ENCODE data around the gene CPZ. TPM values are rescaled to one million over a fixed set of nuclear protein-coding genes. Genes with fewer than 3 reads are reported as not detected.

Gene CPZ
- total RNA-seq, 1 donor from 2014 or later: 32.8 TPM

- Mint-ChIP-seq H3K36me3 (no peaks in the 10 kb centered on the region), H3K9me3 (no peaks in the 10 kb centered on the region), H3K27me3 (ENCODE audit: low read depth) (no peaks in the 10 kb centered on the region), H3K4me3 (no peak overlapping the region), H3K27ac (no peak overlapping the region), H3K4me1 (peaks cover 9% of the 10 kb centered on the region)
- DNase-seq (ENCODE audit: low spot score in 2 of 2, unreplicated experiment in 2 of 2): no peak
- TF ChIP-seq CTCF (IDR thresholded peaks at IDR 0.05; ENCODE audit: unreplicated experiment): no peak
Observed at GRCh38 chr4:8553991-8554405, 38.6 kb upstream of the CPZ start.

GRCh38 chr4:8554555-8555100 is 37.9 kb upstream of the CPZ start:
- Mint-ChIP-seq H3K9me3 (no peaks in the 10 kb centered on the region), H3K4me3 (no peak overlapping the region), H3K27me3 (ENCODE audit: low read depth) (no peaks in the 10 kb centered on the region), H3K27ac (no peak overlapping the region), H3K36me3 (no peaks in the 10 kb centered on the region), H3K4me1 (peaks cover 12% of the 10 kb centered on the region)
- no peak for TF ChIP-seq CTCF (IDR thresholded peaks at IDR 0.05; ENCODE audit: unreplicated experiment)
- no peak for DNase-seq (ENCODE audit: low spot score in 2 of 2, unreplicated experiment in 2 of 2)

- H3K4me3 Mint-ChIP-seq: no peak overlapping the region
- H3K4me1 Mint-ChIP-seq: peaks cover 22% of the 10 kb centered on the region
- H3K27me3 Mint-ChIP-seq (ENCODE audit: low read depth): no peaks in the 10 kb centered on the region
- no peaks in the 10 kb centered on the region for H3K9me3 Mint-ChIP-seq
- TF ChIP-seq CTCF (IDR thresholded peaks at IDR 0.05; ENCODE audit: unreplicated experiment): no peak
- H3K36me3 Mint-ChIP-seq: no peaks in the 10 kb centered on the region
- no peak overlapping the region for H3K27ac Mint-ChIP-seq
- DNase-seq (ENCODE audit: low spot score in 2 of 2, unreplicated experiment in 2 of 2): no peak
Observed at GRCh38 chr4:8555716-8556115, 36.8 kb upstream of the CPZ start.

- H3K4me1 Mint-ChIP-seq: peaks cover 27% of the 10 kb centered on the region
- no peaks in the 10 kb centered on the region for H3K36me3 Mint-ChIP-seq
- H3K4me3 Mint-ChIP-seq: no peak overlapping the region
- H3K27ac Mint-ChIP-seq: no peak overlapping the region
- H3K9me3 Mint-ChIP-seq: no peaks in the 10 kb centered on the region
- no peaks in the 10 kb centered on the region for H3K27me3 Mint-ChIP-seq (ENCODE audit: low read depth)
- DNase-seq (ENCODE audit: low spot score in 2 of 2, unreplicated experiment in 2 of 2): no peak
- no peak for TF ChIP-seq CTCF (IDR thresholded peaks at IDR 0.05; ENCODE audit: unreplicated experiment)
Observed at GRCh38 chr4:8556341-8557150, 36.0 kb upstream of the CPZ start.

GRCh38 chr4:8557151-8558076 is 35.2 kb upstream of the CPZ start:
- H3K36me3 Mint-ChIP-seq: no peaks in the 10 kb centered on the region
- peaks cover 35% of the 10 kb centered on the region for H3K4me1 Mint-ChIP-seq
- no peaks in the 10 kb centered on the region for H3K9me3 Mint-ChIP-seq
- H3K4me3 Mint-ChIP-seq: no peak overlapping the region
- no peak overlapping the region for H3K27ac Mint-ChIP-seq
- no peak for TF ChIP-seq CTCF (IDR thresholded peaks at IDR 0.05; ENCODE audit: unreplicated experiment)
- no peaks in the 10 kb centered on the region for H3K27me3 Mint-ChIP-seq (ENCODE audit: low read depth)
- DNase-seq (ENCODE audit: low spot score in 2 of 2, unreplicated experiment in 2 of 2): no peak
